ENCODE results near the gene ARL6IP6. TPM values are rescaled to one million over a fixed set of nuclear protein-coding genes. Genes with fewer than 3 reads are reported as not detected.

Gene ARL6IP6
- polyA plus RNA-seq, 3 donors = 23.3 to 24.7 (median 23.4) TPM

- no peak for DNase-seq
- 96% methylated on average over 22 of the region's 29 CpGs for WGBS (ENCODE audit: insufficient coverage)
- Histone ChIP-seq H4K20me1 (ENCODE audit: insufficient read depth, low read length) (no peaks in the 10 kb centered on the region), H3K4me3 (replicated peaks in 1 of 3; ENCODE audit: low read depth in 2 of 3, low read length in 3 of 3) (no peak overlapping the region), H3K79me2 (ENCODE audit: insufficient read depth, low read length) (no peaks in the 10 kb centered on the region), H3K4me1 (ENCODE audit: control insufficient read depth in 1 of 2, insufficient read depth in 2 of 2, low read length in 2 of 2) (no peaks in the 10 kb centered on the region), H3K9ac (ENCODE audit: insufficient read depth, low read length, poor library complexity, severe bottlenecking) (no peak overlapping the region), H3K9me3 (replicated peaks in 1 of 2; ENCODE audit: control insufficient read depth in 1 of 2, insufficient read depth in 1 of 2, low read length in 2 of 2) (no peaks in the 10 kb centered on the region), H3K4me2 (replicated peaks; ENCODE audit: extremely low read depth, low read length, poor library complexity, severe bottlenecking) (no peak overlapping the region), H3K36me3 (replicated peaks in 1 of 2; ENCODE audit: control insufficient read depth in 1 of 2, insufficient read depth in 2 of 2, low read length in 2 of 2) (no peaks in the 10 kb centered on the region), H3K27me3 (ENCODE audit: control insufficient read depth in 2 of 2, insufficient read depth in 2 of 2, low read length in 2 of 2) (no peaks in the 10 kb centered on the region), H3K27ac (ENCODE audit: low read depth in 1 of 2, low read length in 2 of 2) (no peak overlapping the region), H2AFZ (ENCODE audit: insufficient read depth, low read depth, low read length, poor library complexity, severe bottlenecking) (no peak overlapping the region)
- Mint-ChIP-seq H3K36me3 (no peaks in the 10 kb centered on the region), H3K27me3 (ENCODE audit: low read depth in 3 of 3) (peaks cover 0 to 3% (median 0%) of the 10 kb centered on the region in 3 donors), H3K4me1 (no peaks in the 10 kb centered on the region), H3K27ac (no peak overlapping the region), H3K9me3 (peaks cover under 1 to 10% (median 4%) of the 10 kb centered on the region in 7 donors), H3K4me3 (no peak overlapping the region)
- intact Hi-C loops (cut with micrococcal nuclease) = no loop called here
- no peak for TF ChIP-seq CTCF (IDR thresholded peaks at IDR 0.05)
Measured at GRCh38 chr2:152804687-152805408, 86.4 kb downstream of the ARL6IP6 start.

- TF ChIP-seq CTCF (IDR thresholded peaks at IDR 0.05) = no peak
- H4K20me1 ChIP-seq (ENCODE audit: insufficient read depth, low read length) = no peaks in the 10 kb centered on the region
- no CpG with 5 or more reads among the region's 3 CpGs for WGBS (ENCODE audit: insufficient coverage)
- Mint-ChIP-seq H3K27me3 (ENCODE audit: low read depth in 3 of 3) (peaks cover 0 to 4% (median 3%) of the 10 kb centered on the region in 3 donors), H3K36me3 (no peaks in the 10 kb centered on the region), H3K27ac (no peak overlapping the region), H3K9me3 (peaks cover 15 to 30% (median 23%) of the 10 kb centered on the region in 7 donors), H3K4me1 (no peaks in the 10 kb centered on the region), H3K4me3 (no peak overlapping the region)
- no peaks in the 10 kb centered on the region for H3K27me3 ChIP-seq (ENCODE audit: control insufficient read depth in 2 of 2, insufficient read depth in 2 of 2, low read length in 2 of 2)
- no peak overlapping the region for H3K27ac ChIP-seq (ENCODE audit: low read depth in 1 of 2, low read length in 2 of 2)
- intact Hi-C loops (cut with micrococcal nuclease) = no loop called here
- DNase-seq = no peak
- no peak overlapping the region for H2AFZ ChIP-seq (ENCODE audit: insufficient read depth, low read depth, low read length, poor library complexity, severe bottlenecking)
- H3K4me1 ChIP-seq (ENCODE audit: control insufficient read depth in 1 of 2, insufficient read depth in 2 of 2, low read length in 2 of 2) = no peaks in the 10 kb centered on the region
- no peak overlapping the region for H3K4me3 ChIP-seq (replicated peaks in 1 of 3; ENCODE audit: low read depth in 2 of 3, low read length in 3 of 3)
- H3K79me2 ChIP-seq (ENCODE audit: insufficient read depth, low read length) = no peaks in the 10 kb centered on the region
- H3K4me2 ChIP-seq (replicated peaks; ENCODE audit: extremely low read depth, low read length, poor library complexity, severe bottlenecking) = no peak overlapping the region
- H3K9me3 ChIP-seq (replicated peaks in 1 of 2; ENCODE audit: control insufficient read depth in 1 of 2, insufficient read depth in 1 of 2, low read length in 2 of 2) = peaks cover 19 to 22% of the 10 kb centered on the region in 2 donors
- no peaks in the 10 kb centered on the region for H3K36me3 ChIP-seq (replicated peaks in 1 of 2; ENCODE audit: control insufficient read depth in 1 of 2, insufficient read depth in 2 of 2, low read length in 2 of 2)
- H3K9ac ChIP-seq (ENCODE audit: insufficient read depth, low read length, poor library complexity, severe bottlenecking) = no peak overlapping the region
Measured at GRCh38 chr2:152811916-152812315, 93.5 kb downstream of the ARL6IP6 start.

Other genes starting within 250 kb of the ARL6IP6 start
- gene PRPF40A, start 1.2 kb upstream of the ARL6IP6 start, polyA plus RNA-seq = 10 to 100 TPM; 56.0 to 95.4 (median 66.6) TPM